GM23338 (cell line): Measurements from ENCODE around the gene SZT2. TPM values are rescaled to one million over a fixed set of nuclear protein-coding genes. Genes with fewer than 3 reads are reported as not detected.

Experiments
- ATAC-seq: fragments of 200-7000 bp; cut with Tn5 transposase; 3 replicates; pipeline ENCODE4 v1.9.1; 2020
- DNase-seq: peaks from one replicate; pipeline ENCODE4 v3.0.0-alpha.2; 2015; ENCODE audit warnings: low spot score
- H2AFZ ChIP-seq: fragments of 200-600 bp; sonication (generic); 2 replicates; pipeline ENCODE4 v1.8.0; 2016; ENCODE audit warnings: antibody characterized with exemption, mild to moderate bottlenecking, moderate library complexity
- H3F3A ChIP-seq: fragments of 200-600 bp; sonication (generic); replicated peaks from 2 replicates; pipeline ENCODE4 v1.8.0; 2017; ENCODE audit warnings: antibody characterized with exemption, mixed run types, low read depth
- H3K27ac ChIP-seq: fragments of 200-600 bp; sonication (generic); 2 replicates; pipeline ENCODE4 v1.6.1; 2016; ENCODE audit warnings: low read depth
- H3K27me3 ChIP-seq: fragments of 200-600 bp; sonication (generic); 2 replicates; pipeline ENCODE4 v1.8.0; 2016; ENCODE audit warnings: mild to moderate bottlenecking, mixed run types, moderate library complexity; ENCODE audit not compliant: insufficient read depth
- H3K36me3 ChIP-seq: fragments of 200-600 bp; sonication (generic); 2 replicates; pipeline ENCODE4 v1.8.0; 2016; ENCODE audit warnings: mild to moderate bottlenecking; ENCODE audit not compliant: insufficient read depth
- H3K4me1 ChIP-seq: fragments of 200-600 bp; sonication (generic); 2 replicates; pipeline ENCODE4 v1.8.0; 2016; ENCODE audit warnings: mild to moderate bottlenecking, moderate library complexity; ENCODE audit not compliant: insufficient read depth
- H3K4me2 ChIP-seq: fragments of 200-600 bp; sonication (generic); 2 replicates; pipeline ENCODE4 v1.7.1; 2017; ENCODE audit warnings: mixed run types
- H3K4me3 ChIP-seq: fragments of 200-600 bp; sonication (generic); 2 replicates; pipeline ENCODE4 v1.6.1; 2016; ENCODE audit warnings: mixed run types
- H3K79me2 ChIP-seq: fragments of 200-600 bp; sonication (generic); replicated peaks from 2 replicates; pipeline ENCODE4 v1.8.0; 2017; ENCODE audit warnings: mild to moderate bottlenecking; ENCODE audit not compliant: insufficient read depth
- H3K9me2 ChIP-seq: fragments of 200-600 bp; sonication (generic); 2 replicates; pipeline ENCODE4 v1.8.0; 2017; ENCODE audit not compliant: insufficient read depth
- H4K20me1 ChIP-seq: fragments of 200-600 bp; sonication (generic); replicated peaks from 2 replicates; pipeline ENCODE4 v1.8.0; 2017; ENCODE audit warnings: mild to moderate bottlenecking; ENCODE audit not compliant: insufficient read depth
- H3K27ac Mint-ChIP-seq: 2 replicates; pipeline ENCODE4 v1.8.0; 2020; ENCODE audit warnings: inconsistent platforms, mild to moderate bottlenecking, moderate library complexity, mixed read lengths
- H3K27me3 Mint-ChIP-seq: 3 replicates; pipeline ENCODE4 v1.8.0; 2022; ENCODE audit warnings: low read depth, mild to moderate bottlenecking, moderate library complexity, mixed read lengths, inconsistent platforms; ENCODE audit not compliant: insufficient read depth, poor library complexity
- H3K36me3 Mint-ChIP-seq: 3 replicates; pipeline ENCODE4 v1.8.0; 2021; ENCODE audit warnings: low read depth, mild to moderate bottlenecking, inconsistent platforms, moderate library complexity, mixed read lengths
- H3K4me1 Mint-ChIP-seq: 3 replicates; pipeline ENCODE4 v1.8.0; 2020; ENCODE audit warnings: mild to moderate bottlenecking, inconsistent platforms, mixed read lengths
- H3K4me3 Mint-ChIP-seq: 3 replicates; pipeline ENCODE4 v1.8.0; 2021; ENCODE audit warnings: moderate library complexity, mild to moderate bottlenecking, inconsistent platforms, mixed read lengths
- H3K9me3 Mint-ChIP-seq: 3 replicates; pipeline ENCODE4 v1.8.0; 2020; ENCODE audit warnings: moderate library complexity, mild to moderate bottlenecking, inconsistent platforms, mixed read lengths
- EZH2phosphoT487 ChIP-seq: fragments of 200-600 bp; sonication (generic); IDR thresholded peaks from one replicate; pipeline ENCODE4 v1.8.1; 2018; ENCODE audit warnings: antibody characterized with exemption; ENCODE audit not compliant: unreplicated experiment
- JUNB ChIP-seq: IDR thresholded peaks from one replicate; pipeline ENCODE4 v1.6.1; 2016; ENCODE audit warnings: antibody characterized with exemption; ENCODE audit not compliant: unreplicated experiment
- NANOG ChIP-seq: IDR thresholded peaks from 2 replicates; pipeline ENCODE4 v1.6.1; 2016; ENCODE audit warnings: antibody characterized with exemption, borderline replicate concordance
- POLR2AphosphoS5 ChIP-seq: IDR thresholded peaks from 2 replicates; pipeline ENCODE4 v1.6.1; 2016; ENCODE audit warnings: antibody characterized with exemption, low read depth
- ZNF462 ChIP-seq: fragments of 250-450 bp; sonication (Bioruptor Pico); IDR thresholded peaks from 2 replicates; pipeline ENCODE4 v1.5.0; 2020; ENCODE audit warnings: mild to moderate bottlenecking, moderate library complexity
- polyA plus RNA-seq: library from polyadenylated mRNA; unstranded; fragments of >200 nt; fragmentation: Nextera tagmentation; extraction: Ambion mirVana; gene quantifications from 2 replicates; pipeline ENCODE4 v1.2.1, GENCODE V29; 2016
- total RNA-seq: library from RNA; depleted of rRNA; stranded (reverse); fragments of >200 nt; shearing (Covaris generic); gene quantifications from 2 replicates; pipeline ENCODE4 v1.2.3, GENCODE V29; 2014

The SZT2 gene
- total and polyA plus RNA-seq, 2 experiments from 2014 or later, result 4.1 to 16.1 TPM

GRCh38 chr1:43418858-43419257 is 29.2 kb downstream of the SZT2 start (continued):
- TF ChIP-seq NANOG, result no peak

DNA sequence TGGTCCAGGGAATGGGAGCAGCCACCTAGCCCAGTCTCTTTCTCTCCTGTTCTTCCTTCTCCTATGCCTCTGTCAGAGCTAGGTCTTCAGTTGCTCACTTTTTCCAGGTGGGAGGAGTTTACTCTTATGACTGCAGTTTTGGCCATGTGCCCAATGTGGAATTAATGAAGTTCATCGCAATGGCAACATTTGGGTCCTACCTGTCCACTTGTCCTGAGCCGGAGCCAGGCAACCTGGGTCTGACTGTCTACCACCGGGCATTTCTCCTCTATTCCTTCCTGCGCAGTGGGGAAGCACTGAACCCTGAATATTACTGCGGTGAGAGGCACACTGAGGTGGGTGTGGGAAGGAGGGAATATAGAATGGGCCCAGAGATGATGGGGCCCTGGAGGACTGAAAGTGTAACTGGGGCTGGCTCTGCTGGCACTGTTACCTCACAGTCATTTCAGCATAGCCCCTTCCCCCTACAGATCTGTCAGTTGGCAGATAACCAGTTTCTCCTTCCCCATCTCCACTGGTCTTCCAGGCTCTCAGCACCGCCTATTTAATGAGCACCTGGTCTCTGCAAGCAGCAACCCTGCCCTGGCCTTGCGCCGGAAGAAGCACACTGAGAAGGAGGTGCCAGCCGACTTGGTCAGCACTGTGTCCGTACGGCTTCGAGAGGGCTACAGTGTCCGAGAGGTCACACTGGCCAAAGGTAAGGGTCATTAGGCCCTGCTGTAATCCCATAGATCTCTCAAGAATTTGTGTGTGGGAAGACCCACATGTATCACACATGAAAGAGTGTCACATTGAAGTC is 30.1 kb downstream of the SZT2 start:
- Histone ChIP-seq H3K4me2 (no peak overlapping the region), H2AFZ (no peak overlapping the region), H3K36me3 (no peaks in the 10 kb centered on the region), H3K27me3 (no peaks in the 10 kb centered on the region), H3K79me2 (no peaks in the 10 kb centered on the region), H3K4me3 (no peak overlapping the region), H3K4me1 (peaks cover 5% of the 10 kb centered on the region; the same call in 1 of the 2 replicates), H4K20me1 (no peaks in the 10 kb centered on the region), H3F3A (no peaks in the 10 kb centered on the region), H3K27ac (no peak overlapping the region), H3K9me2 (no peaks in the 10 kb centered on the region)
- Mint-ChIP-seq H3K36me3 (peaks cover 15% of the 10 kb centered on the region), H3K27me3 (no peaks in the 10 kb centered on the region), H3K27ac (no peak overlapping the region), H3K4me1 (peaks cover 10% of the 10 kb centered on the region; the same call in 2 of the 3 replicates), H3K9me3 (no peaks in the 10 kb centered on the region), H3K4me3 (no peak overlapping the region)
- no peak for DNase-seq
- TF ChIP-seq JUNB, result no peak
- TF ChIP-seq EZH2phosphoT487, result no peak
- TF ChIP-seq POLR2AphosphoS5, result no peak
- no peak for TF ChIP-seq ZNF462 (CRISPR knock-in tag)
- ATAC-seq, result no peak
